Type B pancreatic cell (in vitro differentiated cells): ENCODE results near the gene IER2. TPM values are rescaled to one million over a fixed set of nuclear protein-coding genes. Genes with fewer than 3 reads are reported as not detected.

Experiments
- DNase-seq: peaks from one replicate; pipeline ENCODE4 v3.0.0; 2021; ENCODE audit warnings: mixed read lengths; ENCODE audit not compliant: unreplicated experiment; ENCODE audit errors: extremely low spot score
- H3K27ac Mint-ChIP-seq: 2 replicates; pipeline ENCODE4 v1.8.0; 2021; ENCODE audit warnings: mild to moderate bottlenecking, mixed read lengths
- H3K27me3 Mint-ChIP-seq: 2 replicates; pipeline ENCODE4 v1.8.0; 2021; ENCODE audit warnings: mixed read lengths
- H3K36me3 Mint-ChIP-seq: 2 replicates; pipeline ENCODE4 v1.8.0; 2021; ENCODE audit warnings: mixed read lengths
- H3K4me1 Mint-ChIP-seq: one replicate; pipeline ENCODE4 v1.8.0; 2021; ENCODE audit warnings: mixed read lengths; ENCODE audit not compliant: unreplicated experiment
- H3K4me3 Mint-ChIP-seq: 2 replicates; pipeline ENCODE4 v1.8.0; 2021; ENCODE audit warnings: mild to moderate bottlenecking, mixed read lengths
- H3K9me3 Mint-ChIP-seq: 2 replicates; pipeline ENCODE4 v1.8.0; 2021; ENCODE audit warnings: mixed read lengths
- total RNA-seq: library from RNA; stranded (reverse); gene quantifications from 2 replicates; pipeline ENCODE4 v1.2.1, GENCODE V29; 2021; ENCODE audit warnings: low replicate concordance
- TF ChIP-seq, protein P1 (sequence below): fragments of 200-600 bp; sonication (generic); conservative IDR thresholded peaks from 2 replicates; pipeline ENCODE4 v1.5.0; 2021; ENCODE audit warnings: antibody characterized with exemption, mild to moderate bottlenecking

IER2 gene
- total RNA-seq, 1 donor from 2014 or later = 103 TPM

DNA sequence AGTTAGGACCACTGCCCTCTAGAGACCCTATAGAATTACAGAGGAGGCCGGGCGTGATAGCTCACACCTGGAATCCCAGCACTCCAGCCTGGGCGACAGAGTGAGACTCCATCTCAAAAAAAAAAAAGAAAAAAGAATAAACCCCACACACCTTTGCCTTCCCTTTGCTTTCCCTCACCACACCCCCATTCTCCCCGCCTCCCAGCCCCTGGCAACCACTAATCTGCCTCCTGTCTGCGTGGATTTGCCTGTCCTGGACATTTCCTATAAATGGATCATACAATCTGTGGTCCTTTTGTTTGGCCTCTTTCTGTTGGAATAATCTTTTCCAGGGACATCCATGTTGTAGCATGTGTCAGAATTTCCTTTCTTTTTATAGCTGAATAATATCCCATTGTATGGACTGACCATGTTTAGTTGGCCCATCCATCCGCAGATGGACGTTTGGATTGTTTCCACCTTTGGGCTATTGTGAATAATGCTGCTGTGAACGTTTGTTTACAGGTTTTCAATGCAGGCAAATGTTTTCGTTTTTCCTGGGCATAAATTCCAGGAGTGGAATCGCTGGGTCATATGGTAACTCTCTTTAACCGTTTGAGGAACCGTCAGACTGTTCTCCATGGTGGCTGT, 16.9 kb upstream of the IER2 start:
- DNase-seq = no peak
- Mint-ChIP-seq H3K4me3 (no peak overlapping the region), H3K9me3 (no peaks in the 10 kb centered on the region), H3K4me1 (peaks cover 17% of the 10 kb centered on the region), H3K27me3 (no peaks in the 10 kb centered on the region), H3K36me3 (peaks cover 8% of the 10 kb centered on the region), H3K27ac (no peak overlapping the region)
- TF ChIP-seq, protein P1, sequence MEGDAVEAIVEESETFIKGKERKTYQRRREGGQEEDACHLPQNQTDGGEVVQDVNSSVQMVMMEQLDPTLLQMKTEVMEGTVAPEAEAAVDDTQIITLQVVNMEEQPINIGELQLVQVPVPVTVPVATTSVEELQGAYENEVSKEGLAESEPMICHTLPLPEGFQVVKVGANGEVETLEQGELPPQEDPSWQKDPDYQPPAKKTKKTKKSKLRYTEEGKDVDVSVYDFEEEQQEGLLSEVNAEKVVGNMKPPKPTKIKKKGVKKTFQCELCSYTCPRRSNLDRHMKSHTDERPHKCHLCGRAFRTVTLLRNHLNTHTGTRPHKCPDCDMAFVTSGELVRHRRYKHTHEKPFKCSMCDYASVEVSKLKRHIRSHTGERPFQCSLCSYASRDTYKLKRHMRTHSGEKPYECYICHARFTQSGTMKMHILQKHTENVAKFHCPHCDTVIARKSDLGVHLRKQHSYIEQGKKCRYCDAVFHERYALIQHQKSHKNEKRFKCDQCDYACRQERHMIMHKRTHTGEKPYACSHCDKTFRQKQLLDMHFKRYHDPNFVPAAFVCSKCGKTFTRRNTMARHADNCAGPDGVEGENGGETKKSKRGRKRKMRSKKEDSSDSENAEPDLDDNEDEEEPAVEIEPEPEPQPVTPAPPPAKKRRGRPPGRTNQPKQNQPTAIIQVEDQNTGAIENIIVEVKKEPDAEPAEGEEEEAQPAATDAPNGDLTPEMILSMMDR = no peak

DNA sequence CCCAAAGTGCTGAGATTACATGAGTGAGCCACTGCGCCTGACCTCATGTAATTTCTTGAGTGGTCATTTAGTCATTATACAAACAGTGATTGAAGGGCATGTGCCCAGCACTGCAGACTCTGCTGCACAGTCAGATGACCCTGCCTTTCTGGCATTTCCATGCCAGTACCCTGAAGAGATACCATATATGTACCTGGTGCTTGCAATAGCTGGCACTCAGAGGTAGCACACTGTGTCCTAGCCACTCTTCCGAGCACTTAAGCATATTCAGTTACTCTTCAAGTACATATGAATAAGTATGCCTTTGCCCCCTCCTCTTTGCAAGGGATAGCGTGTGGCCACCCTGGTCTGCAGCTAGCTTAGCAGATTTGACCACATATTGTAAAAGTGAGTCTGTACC, 15.6 kb upstream of the IER2 start:
- Mint-ChIP-seq H3K27ac (no peak overlapping the region), H3K9me3 (no peaks in the 10 kb centered on the region), H3K4me1 (peaks cover 11% of the 10 kb centered on the region), H3K27me3 (no peaks in the 10 kb centered on the region), H3K36me3 (peaks cover 8% of the 10 kb centered on the region), H3K4me3 (no peak overlapping the region)
- no peak for DNase-seq
- TF ChIP-seq, protein P1 = no peak

DNA sequence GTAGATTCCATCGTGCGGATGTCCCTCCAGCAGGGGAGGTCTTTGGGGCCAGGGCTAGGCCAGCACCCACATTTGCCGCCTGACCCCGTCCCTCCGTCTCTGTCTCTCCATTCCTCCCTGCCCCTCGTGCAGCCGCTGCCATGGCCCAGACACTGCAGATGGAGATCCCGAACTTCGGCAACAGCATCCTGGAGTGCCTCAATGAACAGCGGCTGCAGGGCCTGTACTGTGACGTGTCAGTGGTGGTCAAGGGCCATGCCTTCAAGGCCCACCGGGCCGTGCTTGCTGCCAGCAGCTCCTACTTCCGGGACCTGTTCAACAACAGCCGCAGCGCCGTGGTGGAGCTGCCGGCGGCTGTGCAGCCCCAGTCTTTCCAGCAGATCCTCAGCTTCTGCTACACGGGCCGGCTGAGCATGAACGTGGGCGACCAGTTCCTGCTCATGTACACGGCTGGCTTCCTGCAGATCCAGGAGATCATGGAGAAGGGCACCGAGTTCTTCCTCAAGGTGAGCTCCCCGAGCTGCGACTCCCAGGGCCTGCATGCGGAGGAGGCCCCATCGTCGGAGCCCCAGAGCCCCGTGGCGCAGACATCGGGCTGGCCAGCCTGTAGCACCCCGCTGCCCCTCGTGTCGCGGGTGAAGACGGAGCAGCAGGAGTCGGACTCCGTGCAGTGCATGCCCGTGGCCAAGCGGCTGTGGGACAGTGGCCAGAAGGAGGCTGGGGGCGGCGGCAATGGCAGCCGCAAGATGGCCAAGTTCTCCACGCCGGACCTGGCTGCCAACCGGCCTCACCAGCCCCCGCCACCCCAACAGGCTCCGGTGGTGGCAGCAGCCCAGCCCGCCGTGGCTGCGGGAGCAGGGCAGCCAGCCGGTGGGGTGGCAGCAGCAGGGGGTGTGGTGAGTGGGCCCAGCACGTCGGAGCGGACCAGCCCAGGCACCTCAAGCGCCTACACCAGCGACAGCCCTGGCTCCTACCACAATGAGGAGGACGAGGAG, 14.8 kb upstream of the IER2 start:
- Mint-ChIP-seq H3K4me3 (no peak overlapping the region), H3K9me3 (no peaks in the 10 kb centered on the region), H3K36me3 (peaks cover 8% of the 10 kb centered on the region), H3K27me3 (no peaks in the 10 kb centered on the region), H3K27ac (no peak overlapping the region), H3K4me1 (peaks cover 11% of the 10 kb centered on the region)
- TF ChIP-seq, protein P1 = no peak
- no peak for DNase-seq

DNA sequence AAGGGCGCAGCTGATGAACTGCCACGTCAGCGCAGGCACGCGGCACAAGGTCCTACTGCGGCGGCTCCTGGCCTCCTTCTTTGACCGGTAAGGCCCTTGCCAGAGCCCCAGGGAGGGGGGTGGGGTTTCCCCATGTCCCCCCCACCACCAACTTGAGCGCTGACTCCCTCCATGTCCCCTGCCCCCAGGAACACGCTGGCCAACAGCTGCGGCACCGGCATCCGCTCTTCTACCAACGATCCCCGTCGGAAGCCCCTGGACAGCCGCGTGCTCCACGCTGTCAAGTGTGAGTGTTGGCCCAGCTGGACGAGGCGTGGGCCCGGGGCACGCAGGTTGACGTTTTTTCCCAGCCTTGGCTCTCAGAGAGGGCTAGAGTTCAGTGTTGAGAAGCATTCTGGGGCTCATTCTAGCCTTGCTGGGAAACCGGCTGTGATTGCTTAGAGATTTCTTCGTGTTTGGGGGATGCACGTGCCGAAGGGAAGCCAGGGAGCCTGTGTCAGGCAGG, 12.9 kb upstream of the IER2 start:
- TF ChIP-seq, protein P1 = no peak
- Mint-ChIP-seq H3K36me3 (peaks cover 11% of the 10 kb centered on the region), H3K4me3 (no peak overlapping the region), H3K27me3 (no peaks in the 10 kb centered on the region), H3K27ac (no peak overlapping the region), H3K4me1 (peaks cover 11% of the 10 kb centered on the region), H3K9me3 (no peaks in the 10 kb centered on the region)
- no peak for DNase-seq

DNA sequence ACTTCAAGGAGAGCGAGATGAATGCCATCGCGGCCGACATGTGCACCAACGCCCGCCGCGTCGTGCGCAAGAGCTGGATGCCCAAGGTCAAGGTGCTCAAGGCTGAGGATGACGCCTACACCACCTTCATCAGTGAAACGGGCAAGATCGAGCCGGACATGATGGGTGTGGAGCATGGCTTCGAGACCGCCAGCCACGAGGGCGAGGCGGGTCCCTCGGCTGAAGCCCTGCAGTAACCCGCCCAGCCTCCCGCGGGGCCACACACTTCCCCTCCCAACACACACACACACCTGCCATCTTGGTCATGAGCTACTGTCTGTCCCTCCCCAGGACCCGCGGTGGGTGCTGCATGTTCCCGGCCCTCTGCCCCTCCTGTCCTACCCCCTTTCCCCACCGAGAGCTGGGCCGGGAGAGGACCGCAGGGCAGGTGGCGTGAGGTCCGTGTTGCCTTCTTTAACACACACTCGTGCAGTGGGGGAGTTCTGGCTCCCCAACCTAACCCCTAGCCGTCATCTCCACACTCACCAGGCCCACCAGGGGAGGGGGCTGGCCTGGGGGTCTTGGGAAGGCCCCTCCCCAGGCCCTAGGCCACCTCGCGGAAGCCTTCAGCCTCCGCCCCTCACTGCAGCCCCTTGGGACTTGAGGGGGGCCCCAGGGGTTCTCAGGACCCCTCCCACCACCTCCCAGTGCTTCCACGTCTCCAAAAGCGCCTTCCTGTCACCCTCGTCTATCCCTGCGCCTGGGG, 11.9 kb upstream of the IER2 start:
- no peaks in the 10 kb centered on the region for H3K9me3 Mint-ChIP-seq
- H3K4me3 Mint-ChIP-seq = no peak overlapping the region
- no peaks in the 10 kb centered on the region for H3K27me3 Mint-ChIP-seq
- TF ChIP-seq, protein P1 = no peak
- H3K36me3 Mint-ChIP-seq = peaks cover 6% of the 10 kb centered on the region
- H3K27ac Mint-ChIP-seq = no peak overlapping the region
- peaks cover 3% of the 10 kb centered on the region for H3K4me1 Mint-ChIP-seq
- no peak for DNase-seq
